ENCODE data around the gene F10.
A peak's percentile ranks its signal among the peaks of the same experiment; 100 is the strongest.

Gene F10

DNA sequence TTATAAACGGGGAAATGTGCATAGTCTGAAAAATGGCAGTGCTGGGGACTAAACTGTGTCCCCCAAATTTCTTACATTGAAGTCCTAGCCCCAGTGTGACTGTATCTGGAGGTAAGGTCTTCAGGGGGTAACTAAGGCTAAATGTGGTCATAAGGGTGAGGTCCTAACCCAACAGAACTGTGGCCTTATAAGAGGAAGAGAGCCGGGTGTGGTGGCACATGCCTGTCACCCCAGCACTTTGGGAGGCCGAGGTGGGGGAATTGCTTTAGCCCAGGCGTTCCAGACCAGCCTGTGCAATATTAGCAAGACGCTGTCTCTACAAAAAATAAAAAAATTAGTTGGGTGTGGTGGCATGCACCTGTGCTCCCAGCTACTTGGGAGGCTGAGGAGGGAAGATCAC is 53.7 kb downstream of the F10 start:
- DNase-seq: peak; percentile 46

DNA sequence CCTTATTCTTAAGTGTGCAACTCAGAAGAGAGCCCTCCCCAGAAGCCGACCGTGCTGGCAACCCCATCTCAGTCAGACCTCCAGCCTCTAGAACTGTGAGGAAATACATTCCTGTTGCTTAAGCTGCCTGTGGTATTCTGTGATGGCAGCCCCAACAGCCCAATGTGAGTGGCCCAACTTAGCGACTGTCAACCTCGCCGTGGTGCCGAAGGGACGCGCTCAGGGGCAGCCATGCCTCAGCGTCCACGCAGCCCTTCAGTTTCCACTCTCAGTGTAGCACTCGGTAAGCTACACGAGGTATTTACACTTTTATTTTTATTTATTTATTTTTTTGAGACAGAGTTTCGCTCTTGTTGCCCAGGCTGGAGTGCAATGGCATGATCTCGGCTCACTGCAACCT is 54.2 kb downstream of the F10 start:
- no peak for DNase-seq

- DNase-seq: no peak
Observed at GRCh38 chr13:113178070-113178895, 55.7 kb downstream of the F10 start.

DNA sequence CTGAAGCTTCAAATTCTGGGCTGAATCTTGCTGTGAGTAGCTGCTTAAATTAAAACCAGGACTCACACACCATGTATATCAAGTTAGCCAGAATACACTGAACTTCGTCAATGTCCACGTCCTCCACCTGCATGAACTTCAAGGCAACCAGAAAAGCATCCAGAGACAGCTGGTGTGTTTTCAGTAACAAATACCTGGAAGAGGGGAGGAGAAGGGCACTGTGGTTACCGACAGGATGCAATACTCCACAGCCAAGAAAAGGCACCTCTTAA is 56.2 kb downstream of the F10 start:
- DNase-seq: no peak

- no peak for DNase-seq
Observed at GRCh38 chr13:113179374-113180230, 57.0 kb downstream of the F10 start.

GRCh38 chr13:113182046-113182445 is 59.4 kb downstream of the F10 start:
- DNase-seq: no peak

- DNase-seq: no peak
Observed at GRCh38 chr13:113183450-113184129, 61.0 kb downstream of the F10 start.

- DNase-seq: no peak
Observed at GRCh38 chr13:113184568-113185440, 62.2 kb downstream of the F10 start.

DNA sequence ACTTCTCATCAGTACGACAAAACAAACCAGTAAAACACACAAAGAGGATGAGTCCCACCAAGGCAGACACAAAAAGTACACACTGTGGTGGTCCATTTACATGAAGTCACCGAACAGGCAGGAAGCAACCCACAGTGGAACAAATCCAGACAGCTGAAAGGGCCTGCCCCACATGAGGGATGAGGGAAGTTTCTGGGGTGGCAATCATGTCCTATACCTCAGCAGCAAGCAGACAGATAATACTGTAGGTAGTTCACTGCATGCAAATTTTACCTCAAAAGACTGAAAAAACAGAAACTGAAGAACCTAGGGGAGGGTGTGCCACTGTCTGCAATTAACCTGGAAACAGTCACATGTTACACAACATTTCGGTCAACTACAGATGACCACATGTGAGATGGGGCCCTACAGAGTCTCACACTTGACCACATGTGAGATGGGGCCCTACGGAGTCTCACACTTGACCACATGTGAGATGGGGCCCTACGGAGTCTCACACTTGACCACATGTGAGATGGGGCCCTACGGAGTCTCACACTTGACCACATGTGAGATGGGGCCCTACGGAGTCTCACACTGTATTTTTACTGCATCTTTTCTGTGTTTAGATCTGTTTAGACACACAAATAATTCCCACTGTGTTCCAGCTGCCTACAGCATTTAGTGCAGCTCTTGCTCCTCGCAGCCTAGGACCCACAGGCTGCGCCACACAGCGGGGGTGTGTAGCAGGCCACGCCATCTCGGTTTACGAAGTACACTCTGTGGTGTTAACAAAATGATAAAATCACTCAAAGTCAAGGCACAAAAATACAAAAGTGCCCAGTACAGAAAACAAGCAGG is 63.7 kb downstream of the F10 start:
- no peak for DNase-seq

- peak; percentile 67 for DNase-seq
Observed at GRCh38 chr13:113187263-113187669, 64.7 kb downstream of the F10 start.

GRCh38 chr13:113187883-113188665 is 65.5 kb downstream of the F10 start:
- no peak for DNase-seq

DNA sequence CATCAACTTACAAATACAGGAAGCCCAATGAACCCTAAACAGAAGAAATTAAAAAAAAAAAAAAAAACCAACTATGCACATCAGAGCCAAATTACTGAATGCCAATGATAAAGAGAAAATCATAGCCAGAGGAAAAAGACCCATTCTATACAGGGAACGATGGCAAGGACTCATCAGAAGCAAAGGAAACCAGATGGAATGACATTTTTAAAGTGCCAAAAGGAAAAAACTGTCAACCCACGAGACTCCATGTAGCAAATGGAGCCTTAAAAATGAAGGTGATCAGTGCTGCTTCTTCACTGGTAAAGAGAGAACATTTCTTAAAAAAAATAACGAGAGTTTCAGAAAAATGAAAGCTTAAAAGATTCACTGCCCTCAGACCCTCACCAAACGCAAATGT is 67.6 kb downstream of the F10 start:
- DNase-seq: no peak

- no peak for DNase-seq
Observed at GRCh38 chr13:113192279-113192678, 69.7 kb downstream of the F10 start.

DNA sequence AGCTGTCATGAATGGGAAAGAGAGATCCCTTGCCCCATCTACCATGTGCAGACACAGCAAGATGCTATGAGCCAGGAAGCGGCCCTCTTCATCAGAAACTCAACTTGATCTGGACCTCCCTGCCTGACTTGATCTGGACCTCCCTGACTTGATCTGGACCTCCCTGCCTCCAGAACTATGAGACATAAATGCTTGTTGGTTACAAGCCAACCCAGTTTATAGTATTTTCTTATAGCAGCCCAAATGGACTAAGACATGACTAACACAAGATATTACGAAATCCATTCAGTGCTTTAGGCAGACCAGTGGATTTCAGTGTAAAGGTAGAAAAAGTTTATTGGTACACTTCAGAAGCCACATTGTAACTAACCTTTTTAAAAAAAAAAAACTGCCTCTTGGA is 70.3 kb downstream of the F10 start:
- no peak for DNase-seq

- DNase-seq: no peak
Observed at GRCh38 chr13:113195360-113195759, 72.8 kb downstream of the F10 start.

- DNase-seq: no peak
Observed at GRCh38 chr13:113196970-113197737, 74.6 kb downstream of the F10 start.
